ENCODE data around the gene LMO7. TPM values are rescaled to one million over a fixed set of nuclear protein-coding genes. Genes with fewer than 3 reads are reported as not detected.

LMO7 gene
- polyA plus RNA-seq, 1 experiment, result 76.9 TPM

- Histone ChIP-seq H3K27ac (ENCODE audit: low read depth, low read length) (no peak overlapping the region), H3K4me3 (ENCODE audit: low read depth, low read length) (no peak overlapping the region), H3K9me3 (ENCODE audit: control insufficient read depth, insufficient read depth, low read length) (no peaks in the 10 kb centered on the region), H3K27me3 (ENCODE audit: control insufficient read depth, insufficient read depth, low read length) (no peaks in the 10 kb centered on the region)
- TF ChIP-seq CTCF (IDR thresholded peaks at IDR 0.05; ENCODE audit: low read depth, low read length), result no peak
- ChIA-PET CTCF (interaction anchor here (1.4 to 3.8 kb wide), 2 partner anchors 59 to 116 kb away, joined by 3 to 23 read pairs; no protein-coding TSS in a partner anchor), POLR2A (no interaction called here)
- no peak for DNase-seq (ENCODE audit: low read depth, low spot score)
These were observed 175.2 kb downstream of the LMO7 start for GRCh38 chr13:75811361-75811760.

GRCh38 chr13:75811841-75812240 lies 175.7 kb downstream of the LMO7 start:
- no peak overlapping the region for H3K27ac ChIP-seq (ENCODE audit: low read depth, low read length)
- POLR2A ChIA-PET, result no interaction called here

GRCh38 chr13:75812751-75813181 lies 176.6 kb downstream of the LMO7 start:
- ChIA-PET CTCF (no interaction called here), POLR2A (no interaction called here)
- Histone ChIP-seq H3K4me3 (ENCODE audit: low read depth, low read length) (no peak overlapping the region), H3K27me3 (ENCODE audit: control insufficient read depth, insufficient read depth, low read length) (no peaks in the 10 kb centered on the region), H3K27ac (ENCODE audit: low read depth, low read length) (no peak overlapping the region), H3K9me3 (ENCODE audit: control insufficient read depth, insufficient read depth, low read length) (no peaks in the 10 kb centered on the region)
- no peak for TF ChIP-seq CTCF (IDR thresholded peaks at IDR 0.05; ENCODE audit: low read depth, low read length)
- DNase-seq (ENCODE audit: low read depth, low spot score), result no peak

More at GRCh38 chr13:75811841-75812240, 175.7 kb downstream of the LMO7 start:
- H3K9me3 ChIP-seq (ENCODE audit: control insufficient read depth, insufficient read depth, low read length), result no peaks in the 10 kb centered on the region
- no peak for DNase-seq (ENCODE audit: low read depth, low spot score)
- TF ChIP-seq CTCF (IDR thresholded peaks at IDR 0.05; ENCODE audit: low read depth, low read length), result no peak
- no peak overlapping the region for H3K4me3 ChIP-seq (ENCODE audit: low read depth, low read length)
- CTCF ChIA-PET, result interaction anchor here (3.8 kb wide), 1 partner anchor 116 kb away, joined by 23 read pairs; no protein-coding TSS in a partner anchor
- H3K27me3 ChIP-seq (ENCODE audit: control insufficient read depth, insufficient read depth, low read length), result no peaks in the 10 kb centered on the region

- no peak for TF ChIP-seq CTCF (IDR thresholded peaks at IDR 0.05; ENCODE audit: low read depth, low read length)
- no peak for DNase-seq (ENCODE audit: low read depth, low spot score)
- Histone ChIP-seq H3K4me3 (ENCODE audit: low read depth, low read length) (no peak overlapping the region), H3K9me3 (ENCODE audit: control insufficient read depth, insufficient read depth, low read length) (no peaks in the 10 kb centered on the region), H3K27ac (ENCODE audit: low read depth, low read length) (no peak overlapping the region), H3K27me3 (ENCODE audit: control insufficient read depth, insufficient read depth, low read length) (no peaks in the 10 kb centered on the region)
- ChIA-PET POLR2A (no interaction called here), CTCF (no interaction called here)
These were observed 177.2 kb downstream of the LMO7 start for GRCh38 chr13:75813323-75813722.

- ChIA-PET CTCF (no interaction called here), POLR2A (no interaction called here)
- Histone ChIP-seq H3K27me3 (ENCODE audit: control insufficient read depth, insufficient read depth, low read length) (no peaks in the 10 kb centered on the region), H3K4me3 (ENCODE audit: low read depth, low read length) (no peak overlapping the region), H3K9me3 (ENCODE audit: control insufficient read depth, insufficient read depth, low read length) (no peaks in the 10 kb centered on the region), H3K27ac (ENCODE audit: low read depth, low read length) (no peak overlapping the region)
- no peak for DNase-seq (ENCODE audit: low read depth, low spot score)
- TF ChIP-seq CTCF (IDR thresholded peaks at IDR 0.05; ENCODE audit: low read depth, low read length), result no peak
These were observed 182.2 kb downstream of the LMO7 start for GRCh38 chr13:75818179-75818967.
